Osteoblast (primary cell): ENCODE measurements around the gene CNRIP1. TPM values are rescaled to one million over a fixed set of nuclear protein-coding genes. Genes with fewer than 3 reads are reported as not detected.

ENCODE experiments used
- DNase-seq: peaks from one replicate; pipeline ENCODE4 v3.0.0; 2011; ENCODE audit warnings: low spot score, mixed read lengths; ENCODE audit not compliant: insufficient read length; ENCODE audit errors: missing footprints
- H2AFZ ChIP-seq: 2 replicates; pipeline ENCODE4 v1.6.0; 2011; ENCODE audit warnings: mild to moderate bottlenecking, low read length
- H3K27ac ChIP-seq: 2 replicates; pipeline ENCODE4 v1.5.1; 2011; ENCODE audit warnings: mild to moderate bottlenecking, low read depth, low read length, moderate library complexity
- H3K27me3 ChIP-seq: 2 replicates; pipeline ENCODE4 v1.6.0; 2012; ENCODE audit warnings: mild to moderate bottlenecking, control low read depth, inconsistent platforms, low read length, moderate library complexity; ENCODE audit not compliant: insufficient read depth
- H3K36me3 ChIP-seq: 2 replicates; pipeline ENCODE4 v1.5.1; 2011; ENCODE audit warnings: mild to moderate bottlenecking, low read length, control low read depth, moderate library complexity; ENCODE audit not compliant: insufficient read depth
- H3K4me1 ChIP-seq: 2 replicates; pipeline ENCODE4 v1.5.1; 2011; ENCODE audit warnings: mild to moderate bottlenecking, low read length, control low read depth, moderate library complexity; ENCODE audit not compliant: insufficient read depth
- H3K4me2 ChIP-seq: 2 replicates; pipeline ENCODE4 v1.6.0; 2011; ENCODE audit warnings: mild to moderate bottlenecking, low read length; ENCODE audit not compliant: insufficient read depth
- H3K4me3 ChIP-seq: fragments of 200-600 bp; sonication (generic); 3 replicates; pipeline ENCODE4 v1.5.1; 2012; ENCODE audit warnings: mild to moderate bottlenecking, low read length, inconsistent platforms; ENCODE audit not compliant: insufficient read depth
- H3K79me2 ChIP-seq: 2 replicates; pipeline ENCODE4 v1.6.0; 2012; ENCODE audit warnings: mild to moderate bottlenecking, low read length, control low read depth, inconsistent platforms; ENCODE audit not compliant: insufficient read depth
- H3K9me3 ChIP-seq: 2 replicates; pipeline ENCODE4 v1.5.1; 2011; ENCODE audit warnings: low read depth, low read length, control low read depth
- H4K20me1 ChIP-seq: 2 replicates; pipeline ENCODE4 v1.6.0; 2012; ENCODE audit warnings: mild to moderate bottlenecking, low read length, control low read depth; ENCODE audit not compliant: insufficient read depth
- total RNA-seq: library from RNA; depleted of rRNA; stranded (reverse); fragments of >200 nt; gene quantifications from 2 replicates; pipeline ENCODE4 v1.2.3, GENCODE V29; 2012
- TF ChIP-seq, protein P1 (sequence below): IDR thresholded peaks from 2 replicates; pipeline ENCODE4 v1.5.1; 2011; ENCODE audit warnings: mild to moderate bottlenecking, low read depth, low read length, moderate library complexity; ENCODE audit errors: extremely low read depth

Gene CNRIP1
- total RNA-seq, 1 donor, result 43.4 TPM

DNA sequence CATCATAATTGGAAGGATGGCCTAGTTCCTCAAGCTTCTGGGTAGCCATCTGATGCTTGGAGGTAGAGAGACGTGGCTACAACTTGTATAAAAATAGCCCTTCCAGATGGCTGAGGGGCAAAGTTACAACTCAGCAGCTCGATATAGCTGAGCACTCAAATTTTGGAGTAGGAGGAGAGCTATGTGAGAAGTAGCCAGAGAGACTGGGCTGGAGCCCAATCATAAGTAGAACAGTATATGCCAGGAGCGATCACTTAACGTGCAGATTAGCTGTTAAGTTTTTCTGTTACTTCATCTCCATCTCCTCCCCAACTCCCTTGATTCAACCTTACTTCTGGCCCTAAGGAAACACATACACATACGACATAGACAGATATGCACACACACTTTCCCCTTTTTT, 28.8 kb downstream of the CNRIP1 start:
- Histone ChIP-seq H2AFZ (no peak overlapping the region), H4K20me1 (no peaks in the 10 kb centered on the region), H3K4me1 (peaks cover 12% of the 10 kb centered on the region), H3K9me3 (no peaks in the 10 kb centered on the region), H3K27me3 (no peaks in the 10 kb centered on the region), H3K4me2 (no peak overlapping the region), H3K36me3 (no peaks in the 10 kb centered on the region), H3K4me3 (no peak overlapping the region), H3K79me2 (no peaks in the 10 kb centered on the region), H3K27ac (no peak overlapping the region)
- DNase-seq, result no peak
- TF ChIP-seq, protein P1, sequence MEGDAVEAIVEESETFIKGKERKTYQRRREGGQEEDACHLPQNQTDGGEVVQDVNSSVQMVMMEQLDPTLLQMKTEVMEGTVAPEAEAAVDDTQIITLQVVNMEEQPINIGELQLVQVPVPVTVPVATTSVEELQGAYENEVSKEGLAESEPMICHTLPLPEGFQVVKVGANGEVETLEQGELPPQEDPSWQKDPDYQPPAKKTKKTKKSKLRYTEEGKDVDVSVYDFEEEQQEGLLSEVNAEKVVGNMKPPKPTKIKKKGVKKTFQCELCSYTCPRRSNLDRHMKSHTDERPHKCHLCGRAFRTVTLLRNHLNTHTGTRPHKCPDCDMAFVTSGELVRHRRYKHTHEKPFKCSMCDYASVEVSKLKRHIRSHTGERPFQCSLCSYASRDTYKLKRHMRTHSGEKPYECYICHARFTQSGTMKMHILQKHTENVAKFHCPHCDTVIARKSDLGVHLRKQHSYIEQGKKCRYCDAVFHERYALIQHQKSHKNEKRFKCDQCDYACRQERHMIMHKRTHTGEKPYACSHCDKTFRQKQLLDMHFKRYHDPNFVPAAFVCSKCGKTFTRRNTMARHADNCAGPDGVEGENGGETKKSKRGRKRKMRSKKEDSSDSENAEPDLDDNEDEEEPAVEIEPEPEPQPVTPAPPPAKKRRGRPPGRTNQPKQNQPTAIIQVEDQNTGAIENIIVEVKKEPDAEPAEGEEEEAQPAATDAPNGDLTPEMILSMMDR, result no peak

DNA sequence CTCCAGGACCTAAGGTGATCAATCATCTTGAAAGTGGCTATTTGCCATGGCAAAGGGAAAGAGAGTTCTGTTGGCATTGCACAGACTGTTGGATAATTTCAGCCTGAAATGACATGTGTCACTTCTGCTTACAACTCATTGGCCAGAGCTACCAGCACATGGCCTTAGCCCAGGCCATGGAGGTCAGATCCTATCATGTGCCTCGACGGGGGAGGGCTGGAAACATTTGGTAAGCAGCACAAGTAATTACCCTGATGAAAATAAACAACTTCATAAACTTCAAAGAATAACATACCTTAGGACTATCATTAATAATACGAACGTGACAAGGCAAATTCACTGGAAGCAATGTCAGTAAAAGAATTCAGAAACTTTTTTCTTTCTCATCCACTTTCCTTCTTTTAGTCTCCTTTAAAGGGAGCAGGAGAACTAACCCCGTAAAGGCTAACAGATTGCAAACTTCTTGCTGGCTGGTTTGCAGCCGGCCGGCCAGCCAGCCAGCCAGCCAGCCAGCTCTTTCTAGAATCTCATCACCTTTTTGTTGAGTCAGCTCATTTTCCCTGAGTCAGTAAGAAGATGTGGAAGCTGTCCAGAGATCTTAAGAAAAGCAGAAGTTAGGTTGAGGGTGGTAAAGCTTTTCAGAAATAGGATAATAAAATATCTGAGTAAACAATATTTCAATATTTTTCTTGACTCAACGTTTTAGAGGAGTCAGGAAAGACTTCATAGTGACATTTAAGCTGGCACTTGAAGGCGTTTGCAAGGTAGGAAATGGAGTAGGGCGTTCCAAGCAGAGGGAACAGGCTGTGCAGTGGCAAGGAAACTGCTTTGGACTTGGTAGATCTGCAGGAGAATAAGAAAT, 31.9 kb downstream of the CNRIP1 start:
- DNase-seq, result no peak
- Histone ChIP-seq H3K4me3 (no peak overlapping the region), H3K27ac (no peak overlapping the region), H3K79me2 (no peaks in the 10 kb centered on the region), H3K36me3 (no peaks in the 10 kb centered on the region), H3K4me2 (peak overlapping the region; percentile 22), H3K9me3 (no peaks in the 10 kb centered on the region), H3K4me1 (peaks cover 23% of the 10 kb centered on the region), H4K20me1 (no peaks in the 10 kb centered on the region), H3K27me3 (no peaks in the 10 kb centered on the region), H2AFZ (no peak overlapping the region)
- TF ChIP-seq, protein P1, result no peak

DNA sequence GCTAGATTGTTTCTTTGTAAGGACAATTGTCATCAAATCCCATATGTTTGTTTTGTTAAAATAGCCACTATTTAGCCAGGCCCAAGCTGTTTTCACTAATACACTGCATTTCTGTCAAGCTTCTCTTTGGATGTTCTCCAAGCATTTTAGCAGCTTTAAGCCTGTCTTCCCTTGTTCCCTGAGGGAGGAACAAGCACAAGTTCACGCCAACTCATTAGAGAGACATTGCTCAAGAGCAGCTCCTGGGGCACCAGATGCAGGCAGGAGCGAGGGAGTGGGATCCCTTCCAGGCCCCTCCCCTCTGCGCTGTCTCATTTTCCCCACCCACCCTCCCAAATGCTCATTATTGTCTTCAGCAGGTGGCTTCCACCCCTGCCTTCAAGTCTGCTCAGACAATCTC, 34.9 kb downstream of the CNRIP1 start:
- no peaks in the 10 kb centered on the region for H4K20me1 ChIP-seq
- TF ChIP-seq, protein P1, result no peak
- H3K4me3 ChIP-seq, result no peak overlapping the region
- no peak overlapping the region for H3K27ac ChIP-seq
- peaks cover 23% of the 10 kb centered on the region for H3K4me1 ChIP-seq
- H3K79me2 ChIP-seq, result no peaks in the 10 kb centered on the region
- no peaks in the 10 kb centered on the region for H3K9me3 ChIP-seq
- no peak overlapping the region for H2AFZ ChIP-seq
- peak; percentile 67 for DNase-seq
- H3K4me2 ChIP-seq, result peak overlapping the region; percentile 48
- H3K27me3 ChIP-seq, result no peaks in the 10 kb centered on the region
- no peaks in the 10 kb centered on the region for H3K36me3 ChIP-seq

DNA sequence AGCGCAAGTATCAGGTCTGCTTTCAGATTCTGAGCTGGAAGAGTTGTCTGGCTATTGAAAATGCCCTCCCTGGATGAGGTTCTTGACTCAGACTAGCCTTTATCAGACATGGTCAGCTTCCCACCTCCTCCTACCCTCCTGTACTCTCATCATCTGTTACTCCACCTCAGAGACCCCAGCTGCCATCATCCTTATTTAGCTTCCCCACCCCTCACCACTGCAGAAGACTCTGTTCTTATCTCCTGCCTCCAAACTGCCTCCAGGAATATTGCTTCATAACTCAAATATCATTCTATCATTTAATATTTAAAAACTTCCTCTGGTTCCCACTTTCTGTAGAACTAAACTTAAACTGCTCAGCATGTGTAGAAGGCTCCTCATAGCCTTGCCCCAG, 36.3 kb downstream of the CNRIP1 start:
- TF ChIP-seq, protein P1, result no peak
- H3K79me2 ChIP-seq, result no peaks in the 10 kb centered on the region
- no peak overlapping the region for H3K4me3 ChIP-seq
- no peak overlapping the region for H2AFZ ChIP-seq
- H3K36me3 ChIP-seq, result no peaks in the 10 kb centered on the region
- H3K4me2 ChIP-seq, result no peak overlapping the region
- no peaks in the 10 kb centered on the region for H3K27me3 ChIP-seq
- no peaks in the 10 kb centered on the region for H3K9me3 ChIP-seq
- no peak overlapping the region for H3K27ac ChIP-seq
- H3K4me1 ChIP-seq, result peaks cover 20% of the 10 kb centered on the region
- no peaks in the 10 kb centered on the region for H4K20me1 ChIP-seq
- no peak for DNase-seq
